VCaP (cell line): ENCODE results near the gene DGKG.
A peak's percentile ranks its signal among the peaks of the same experiment; 100 is the strongest.

Source experiments
- H3K27ac ChIP-seq: fragments of 450-650 bp; 2 replicates; pipeline ENCODE4 v1.5.1; 2017
- CTCF ChIP-seq: fragments of 450-650 bp; conservative IDR thresholded peaks from 2 replicates; pipeline ENCODE4 v1.5.1; 2017; ENCODE audit warnings: mild to moderate bottlenecking, moderate library complexity

The DGKG gene

GRCh38 chr3:186361762-186362536 lies at the start of gene DGKG:
Gene DGKG, minus strand, starts transcription at chr3:186362234. Its CDS starts 41,775 bp downstream, at chr3:186320459.
- TF ChIP-seq CTCF = no peak
- peak within 1 kb of the TSS; percentile 64; the same call in 1 of the 2 replicates for H3K27ac ChIP-seq

GRCh38 chr3:186411089-186411488 lies 49.1 kb upstream of the DGKG start:
- no peak for TF ChIP-seq CTCF
- H3K27ac ChIP-seq = no peak overlapping the region

GRCh38 chr3:186406669-186407635 lies 44.9 kb upstream of the DGKG start:
- no peak for TF ChIP-seq CTCF
- H3K27ac ChIP-seq = no peak overlapping the region

GRCh38 chr3:186401556-186401955 lies 39.5 kb upstream of the DGKG start:
- TF ChIP-seq CTCF = no peak

GRCh38 chr3:186400662-186401061 lies 38.6 kb upstream of the DGKG start:
- H3K27ac ChIP-seq = no peak overlapping the region
- TF ChIP-seq CTCF = no peak

More at GRCh38 chr3:186401556-186401955, 39.5 kb upstream of the DGKG start:
- no peak overlapping the region for H3K27ac ChIP-seq

DNA sequence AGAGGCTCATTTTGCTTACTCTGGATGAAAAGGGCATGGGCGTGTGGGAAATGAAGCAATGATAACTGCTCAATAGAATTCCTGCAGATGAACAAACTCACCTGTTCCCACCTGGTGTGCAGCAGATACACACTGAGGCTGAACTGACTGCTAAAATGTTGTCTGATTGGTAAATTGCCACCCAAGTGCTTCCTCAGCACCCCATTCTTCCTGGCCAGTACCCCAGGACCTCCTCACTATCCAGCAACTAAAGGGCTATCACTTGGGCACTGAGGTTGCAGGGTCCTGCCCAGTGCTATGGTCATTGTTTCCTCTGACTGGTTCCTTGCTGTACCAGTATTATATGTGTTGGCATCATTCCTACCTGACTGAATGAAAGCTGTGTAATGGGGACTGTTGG lies 38.0 kb upstream of the DGKG start:
- no peak for TF ChIP-seq CTCF

DNA sequence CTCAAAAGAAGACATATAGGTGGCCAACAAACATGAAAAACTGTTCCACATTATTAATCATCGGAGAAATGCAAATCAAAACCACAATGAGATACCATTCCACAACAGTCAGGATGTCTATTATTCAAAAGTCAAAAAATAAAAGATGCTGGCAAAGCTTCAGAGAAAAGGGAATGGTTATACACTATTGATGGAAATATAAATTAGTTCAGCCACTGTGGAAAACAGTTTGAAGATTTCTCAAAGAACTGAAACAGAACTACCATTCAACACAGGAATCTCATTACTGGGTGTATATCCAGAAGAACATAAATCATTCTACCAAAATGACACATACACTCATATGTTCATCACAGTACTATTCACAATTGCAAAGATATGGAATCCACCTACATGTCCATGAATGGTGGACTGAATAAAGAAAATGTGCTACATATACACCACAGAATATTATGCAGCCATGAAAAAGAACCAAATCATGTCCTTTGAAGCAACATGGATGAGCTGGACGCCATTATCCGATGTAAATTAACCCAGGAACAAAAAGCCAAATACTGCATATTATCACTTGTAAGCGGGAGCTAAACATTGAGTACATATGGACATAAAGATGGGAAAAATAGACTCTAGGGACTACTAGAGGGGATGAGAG lies 32.7 kb upstream of the DGKG start:
- no peak overlapping the region for H3K27ac ChIP-seq
- no peak for TF ChIP-seq CTCF

More for the DNA sequence above, 38.0 kb upstream of the DGKG start:
- H3K27ac ChIP-seq = no peak overlapping the region
